GM18868 (cell line): ENCODE data around the gene CYSLTR1.
"Not testable (repeated sequence)": the region's sequence is repeated elsewhere in the genome, so short reads cannot be mapped to it uniquely, and the experiment has no call there.

ENCODE experiments used
- ATAC-seq: cut with Tn5 transposase; IDR thresholded peaks from one replicate; pipeline ENCODE4 v1.9.1; 2021; ENCODE audit warnings: mild to moderate bottlenecking, moderate library complexity; ENCODE audit not compliant: unreplicated experiment

CYSLTR1 gene

GRCh38 chrX:78226047-78226446 lies 101.4 kb downstream of the CYSLTR1 start:
- ATAC-seq: not testable (repeated sequence)
